Coronary artery (tissue), 2 donors: ENCODE results near the gene TMEM63A.
"Not testable (repeated sequence)": the region's sequence is repeated elsewhere in the genome, so short reads cannot be mapped to it uniquely, and the experiment has no call there.

Experiments
- DNase-seq: peaks from one replicate; pipeline ENCODE4 v3.0.0-alpha.2; 2017; ENCODE audit warnings: low spot score
- H3K27ac ChIP-seq, 2 donors: fragments of 200-600 bp; sonication (generic); one replicate each; pipeline ENCODE4 v1.5.1; 2016 to 2019
- H3K4me3 ChIP-seq: fragments of 200-600 bp; sonication (generic); 2 replicates; pipeline ENCODE4 v1.5.1; 2016; ENCODE audit warnings: mild to moderate bottlenecking, moderate library complexity
- TF ChIP-seq, protein P1 (sequence below): fragments of 200-600 bp; sonication (generic); IDR thresholded peaks from one replicate; pipeline ENCODE4 v1.5.1; 2019; ENCODE audit warnings: antibody characterized with exemption

Gene TMEM63A

DNA sequence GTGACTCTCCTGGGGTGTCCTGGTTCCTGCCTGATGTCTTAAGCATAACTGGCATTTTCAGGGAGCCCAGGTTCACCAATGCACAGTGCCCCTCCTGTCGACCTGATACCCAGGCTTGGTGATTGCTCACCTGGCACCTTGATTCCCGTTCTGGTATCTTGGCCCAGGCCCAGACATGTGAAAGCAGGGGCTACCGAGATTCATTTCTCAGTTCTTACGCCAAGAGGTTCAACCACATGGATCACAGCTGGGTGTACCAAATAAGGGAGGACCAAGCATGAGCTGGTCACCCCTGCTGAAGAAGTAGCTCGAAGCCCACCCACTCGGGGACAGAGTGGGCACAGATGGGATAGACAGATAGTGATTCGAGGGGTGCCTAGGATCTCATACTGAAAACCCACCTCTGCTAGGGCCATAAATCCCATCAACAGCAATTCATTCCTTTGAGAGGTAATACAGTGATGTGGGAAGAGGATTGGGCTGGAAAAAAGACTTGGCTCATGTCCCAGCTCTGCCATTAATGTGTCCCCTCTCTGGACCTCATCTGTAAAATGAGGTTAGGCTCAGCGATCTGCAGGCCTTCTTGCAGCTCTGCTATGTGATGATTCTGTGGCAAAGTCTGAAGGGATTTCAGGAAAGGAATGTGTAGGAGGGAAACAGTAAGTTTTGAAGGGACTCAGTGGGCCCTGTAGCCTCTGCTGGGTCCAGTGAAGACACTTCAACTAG is 69.5 kb downstream of the TMEM63A start:
- H3K4me3 ChIP-seq, result peak overlapping the region; percentile 93
- peak overlapping the region; percentile 50 to 93 for H3K27ac ChIP-seq
- DNase-seq, result no peak
- TF ChIP-seq, protein P1, sequence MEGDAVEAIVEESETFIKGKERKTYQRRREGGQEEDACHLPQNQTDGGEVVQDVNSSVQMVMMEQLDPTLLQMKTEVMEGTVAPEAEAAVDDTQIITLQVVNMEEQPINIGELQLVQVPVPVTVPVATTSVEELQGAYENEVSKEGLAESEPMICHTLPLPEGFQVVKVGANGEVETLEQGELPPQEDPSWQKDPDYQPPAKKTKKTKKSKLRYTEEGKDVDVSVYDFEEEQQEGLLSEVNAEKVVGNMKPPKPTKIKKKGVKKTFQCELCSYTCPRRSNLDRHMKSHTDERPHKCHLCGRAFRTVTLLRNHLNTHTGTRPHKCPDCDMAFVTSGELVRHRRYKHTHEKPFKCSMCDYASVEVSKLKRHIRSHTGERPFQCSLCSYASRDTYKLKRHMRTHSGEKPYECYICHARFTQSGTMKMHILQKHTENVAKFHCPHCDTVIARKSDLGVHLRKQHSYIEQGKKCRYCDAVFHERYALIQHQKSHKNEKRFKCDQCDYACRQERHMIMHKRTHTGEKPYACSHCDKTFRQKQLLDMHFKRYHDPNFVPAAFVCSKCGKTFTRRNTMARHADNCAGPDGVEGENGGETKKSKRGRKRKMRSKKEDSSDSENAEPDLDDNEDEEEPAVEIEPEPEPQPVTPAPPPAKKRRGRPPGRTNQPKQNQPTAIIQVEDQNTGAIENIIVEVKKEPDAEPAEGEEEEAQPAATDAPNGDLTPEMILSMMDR, result no peak

DNA sequence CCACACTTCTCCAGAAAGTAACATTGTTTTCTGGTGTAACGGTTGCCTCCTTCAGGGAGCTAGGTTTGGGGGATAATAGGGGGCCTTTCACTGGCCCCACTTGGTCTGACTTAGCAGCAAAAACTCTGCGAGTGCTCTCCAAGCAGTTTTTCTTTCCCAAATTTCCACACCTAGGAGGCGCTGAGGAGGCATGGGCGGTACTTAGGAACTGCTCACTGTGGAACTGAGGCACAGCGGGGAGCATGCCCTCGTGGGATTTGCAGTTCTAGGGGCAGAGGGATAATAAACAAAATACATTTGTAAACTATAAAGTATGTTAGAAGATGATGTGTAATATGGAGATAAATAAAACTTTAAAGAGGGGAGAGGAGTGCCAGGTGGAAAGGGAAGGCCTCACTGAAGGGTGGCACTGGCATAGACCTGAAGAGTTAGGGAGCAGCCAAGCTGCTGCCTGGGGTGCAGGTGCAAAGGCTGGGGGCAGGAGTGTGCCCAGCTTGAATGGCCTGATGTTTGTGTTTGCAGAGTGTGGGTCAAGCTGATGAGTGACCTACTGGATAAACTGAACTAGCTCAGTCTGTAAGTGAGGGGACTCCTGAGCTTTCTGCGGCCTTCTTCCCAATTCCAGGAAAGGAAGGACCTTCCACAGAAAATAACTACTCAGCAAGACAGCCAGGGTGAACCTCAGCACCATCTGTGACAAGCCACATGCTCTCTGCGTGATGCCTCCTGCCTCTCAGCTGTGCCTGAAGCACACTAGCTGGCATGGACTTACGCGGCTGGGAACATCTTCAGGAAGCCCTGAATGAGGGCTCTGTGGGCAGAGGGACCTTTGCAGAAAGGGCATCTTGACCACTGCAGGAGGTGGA is 70.3 kb downstream of the TMEM63A start:
- H3K4me3 ChIP-seq, result peak overlapping the region; percentile 93
- TF ChIP-seq, protein P1, result no peak
- peak overlapping the region in 1 of 2 donors; percentile 93 for H3K27ac ChIP-seq
- DNase-seq, result no peak

DNA sequence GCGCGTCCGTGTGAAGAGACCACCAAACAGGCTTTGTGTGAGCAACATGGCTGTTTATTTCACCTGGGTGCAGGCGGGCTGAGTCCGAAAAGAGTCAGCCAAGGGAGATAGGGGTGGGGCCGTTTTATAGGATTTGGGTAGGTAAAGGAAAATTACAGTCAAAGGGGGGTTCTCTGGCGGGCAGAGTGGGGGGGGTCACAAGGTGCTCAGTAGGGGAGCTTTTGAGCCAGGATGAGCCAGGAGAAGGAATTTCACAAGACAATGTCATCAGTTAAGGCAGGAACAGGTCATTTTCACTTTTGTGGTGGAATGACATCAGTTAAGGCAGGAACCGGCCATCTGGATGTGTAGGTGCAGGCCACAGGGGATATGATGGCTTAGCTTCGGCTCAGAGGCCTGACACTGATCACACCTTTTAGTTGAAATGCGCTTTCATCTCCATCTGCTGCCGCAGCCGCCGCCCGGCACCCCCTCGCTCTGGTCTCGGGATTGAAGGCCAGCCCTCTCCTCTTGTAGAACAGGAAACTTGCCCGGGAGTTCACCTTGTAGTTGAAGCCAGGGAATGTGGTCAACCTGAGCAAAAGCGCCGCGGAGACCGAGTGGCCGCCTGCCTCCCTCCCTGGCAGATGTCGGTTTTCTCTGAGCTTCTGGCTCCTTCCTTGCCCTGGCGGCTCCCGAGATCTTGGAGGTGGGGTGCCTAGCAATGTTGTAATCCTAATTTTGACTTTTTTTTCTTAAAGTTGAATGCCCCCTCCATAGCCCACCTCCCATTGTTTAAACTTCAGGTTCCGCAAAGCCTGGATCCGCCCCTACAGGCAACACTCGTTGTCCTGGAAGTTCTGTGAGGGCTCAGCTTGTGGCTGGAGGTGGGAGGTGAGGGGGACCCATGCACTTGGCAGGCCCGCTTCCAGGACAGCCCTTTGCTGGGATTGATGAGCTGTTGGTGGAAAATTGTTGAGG is 71.3 kb downstream of the TMEM63A start:
- DNase-seq, result not testable (repeated sequence)
- H3K27ac ChIP-seq, result peak overlapping the region; percentile 53 to 93

DNA sequence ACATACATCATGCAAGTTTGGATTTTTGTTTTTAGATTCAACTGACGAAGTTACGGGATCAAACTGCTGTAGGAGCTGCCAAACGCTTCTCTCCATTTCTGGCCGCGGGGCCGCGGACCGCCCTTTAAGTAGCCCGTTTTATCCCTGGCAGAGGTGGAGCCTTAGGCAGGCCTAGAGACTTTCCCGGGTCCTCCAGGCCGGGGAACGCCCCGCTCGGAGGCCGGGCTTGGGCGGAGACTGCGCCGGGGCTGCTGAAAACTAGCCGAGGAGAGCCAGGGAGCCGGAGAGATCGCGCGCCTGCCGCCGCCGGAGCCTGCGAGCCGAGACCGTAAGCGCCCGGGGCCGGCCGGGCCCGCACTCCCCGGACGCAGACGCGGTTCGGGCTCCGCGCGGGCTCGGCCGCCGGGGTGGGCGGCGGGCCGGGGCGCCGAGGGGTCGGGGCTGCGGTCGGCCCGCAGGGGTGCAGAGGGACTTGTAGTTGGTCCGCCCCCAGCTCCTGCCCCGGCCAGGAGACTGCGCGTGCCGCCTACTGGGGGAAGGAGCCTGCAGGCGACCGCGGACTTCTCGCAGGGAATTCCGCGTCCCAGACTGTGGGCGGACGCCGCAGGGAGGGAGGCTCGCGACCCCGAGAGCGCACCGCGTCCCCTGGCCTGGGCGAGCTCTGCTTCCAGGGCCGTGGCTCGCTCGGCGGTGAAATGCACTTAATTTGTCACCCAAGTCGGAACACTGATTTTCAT is 72.2 kb downstream of the TMEM63A start, which contains the start of gene EPHX1:
Gene EPHX1, plus strand, starts transcription at position 283 of the 737 bp plus-strand sequence. CDS start 18,606 bp downstream, outside the sequence.
- TF ChIP-seq, protein P1, result no peak
- peak within 1 kb of the TSS; percentile 53 to 93 for H3K27ac ChIP-seq
- peak within 1 kb of the TSS; percentile 93 for H3K4me3 ChIP-seq
- peak; percentile 94 for DNase-seq

More for the DNA sequence above, 71.3 kb downstream of the TMEM63A start:
- peak overlapping the region; percentile 93 for H3K4me3 ChIP-seq

DNA sequence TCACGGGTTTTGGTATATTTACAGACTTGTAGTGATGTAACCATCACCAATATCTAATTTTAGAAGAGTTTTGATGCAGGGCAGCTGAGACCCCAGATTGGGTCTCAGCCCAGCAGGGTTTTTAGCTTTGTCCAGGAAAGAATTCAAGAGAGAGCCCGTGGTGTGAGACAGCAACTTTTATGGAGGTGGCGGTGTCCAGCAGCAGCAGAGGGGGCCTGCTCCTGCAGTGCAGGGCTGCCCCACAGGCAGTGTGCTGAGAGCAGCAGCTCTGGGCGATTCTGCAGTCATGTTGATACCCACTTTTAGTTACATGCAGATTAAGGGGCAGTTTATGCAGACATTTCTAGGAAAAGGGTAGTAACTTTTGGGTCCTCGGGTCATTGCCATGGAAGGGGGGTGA is 74.0 kb downstream of the TMEM63A start:
- Histone ChIP-seq H3K27ac (no peak overlapping the region), H3K4me3 (no peak overlapping the region)
- no peak for DNase-seq
- TF ChIP-seq, protein P1, result no peak

DNA sequence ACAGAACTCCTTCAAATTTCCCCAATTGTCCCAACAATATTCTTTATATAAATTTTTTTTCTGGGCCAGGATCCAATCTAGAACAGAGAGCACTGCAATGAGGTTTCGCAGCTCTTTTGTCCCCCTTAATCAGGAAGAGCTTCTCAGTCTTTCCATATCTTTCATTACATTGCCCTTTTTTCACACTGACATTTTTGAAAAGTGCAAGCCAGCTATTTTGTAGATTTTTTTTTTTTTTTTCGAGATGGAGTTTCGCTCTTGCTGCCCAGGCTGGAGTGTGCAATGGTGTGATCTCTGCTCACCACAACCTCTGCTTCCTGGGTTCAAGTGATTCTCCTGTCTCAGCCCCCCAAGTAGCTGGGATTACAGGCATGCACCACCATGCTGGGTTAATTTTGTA is 75.4 kb downstream of the TMEM63A start:
- H3K4me3 ChIP-seq, DNase-seq, H3K27ac ChIP-seq: not testable (repeated sequence)

DNA sequence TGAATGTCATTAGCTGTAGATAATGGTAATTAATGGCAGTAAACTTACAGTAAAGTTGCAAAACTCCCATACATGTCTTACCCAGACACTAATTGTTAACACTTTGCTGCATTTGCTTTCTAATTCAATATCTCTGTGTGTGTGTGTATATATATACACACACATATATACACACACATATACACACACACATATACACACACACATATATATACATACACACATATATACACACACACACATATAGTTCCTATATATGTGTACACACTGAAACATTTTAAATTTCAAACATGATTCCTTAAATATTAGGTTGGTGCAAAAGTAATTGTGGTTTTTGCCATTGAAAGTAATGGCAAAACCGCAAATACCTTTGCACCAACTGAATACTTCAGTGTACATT is 75.9 kb downstream of the TMEM63A start:
- H3K27ac ChIP-seq, result no peak overlapping the region
- no peak overlapping the region for H3K4me3 ChIP-seq
- DNase-seq, result no peak
- TF ChIP-seq, protein P1, result no peak

DNA sequence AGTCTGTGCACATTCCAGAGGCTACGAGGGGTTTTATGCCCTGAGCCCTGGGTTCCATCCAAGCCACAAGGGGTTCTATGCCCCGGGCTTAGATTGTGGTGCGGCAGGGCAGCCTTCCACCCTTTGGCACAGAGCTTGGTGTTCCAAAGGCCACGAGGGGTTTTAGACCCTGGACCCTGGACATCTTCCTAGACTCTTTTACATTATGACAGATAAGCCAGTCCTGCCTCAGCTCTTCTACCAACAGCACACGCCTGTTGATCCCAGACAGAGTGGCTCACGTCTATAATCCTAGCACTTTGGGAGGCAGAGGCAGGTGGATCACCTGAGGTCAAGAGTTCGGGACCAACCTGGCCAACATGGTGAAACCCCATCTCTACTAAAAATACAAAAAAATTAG is 81.0 kb downstream of the TMEM63A start:
- H3K4me3 ChIP-seq, DNase-seq, H3K27ac ChIP-seq: not testable (repeated sequence)

DNA sequence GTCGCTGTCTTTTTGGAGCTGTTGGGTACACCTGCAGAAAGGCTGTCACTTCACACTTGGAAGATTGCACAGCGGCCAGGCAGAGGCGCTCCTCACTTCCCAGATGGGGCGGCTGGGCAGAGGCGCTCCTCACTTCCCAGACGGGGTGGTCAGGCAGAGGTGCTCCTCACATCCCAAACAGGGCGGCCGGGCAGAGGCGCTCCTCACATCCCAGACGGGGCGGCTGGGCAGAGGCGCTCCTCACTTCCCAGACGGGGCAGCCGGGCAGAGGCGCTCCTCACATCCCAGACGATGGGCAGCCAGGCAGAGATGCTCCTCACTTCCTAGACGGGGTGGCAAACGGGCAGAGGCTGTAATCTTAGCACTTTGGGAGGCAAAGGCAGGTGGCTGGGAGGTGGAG is 86.1 kb downstream of the TMEM63A start:
- DNase-seq, H3K27ac ChIP-seq, H3K4me3 ChIP-seq: not testable (repeated sequence)
